HepG2 (cell line): Measurements from ENCODE around the gene BRSK2.

ENCODE experiments used
- CAMTA2 ChIP-seq: sonication (generic); formaldehyde crosslinking; IDR thresholded peaks from 2 replicates; pipeline ENCODE4 v1.4.0; 2020; ENCODE audit warnings: mild to moderate bottlenecking, missing genetic modification reagents, borderline replicate concordance
- GMEB2 ChIP-seq: IDR thresholded peaks from 2 replicates; pipeline ENCODE4 v1.6.1; 2016; ENCODE audit warnings: missing biosample characterization, missing genetic modification reagents, low read depth
- HNRNPK ChIP-seq: fragments of 200-400 bp; formaldehyde crosslinking; IDR thresholded peaks from 2 replicates; pipeline ENCODE4 v1.6.1; 2018; ENCODE audit warnings: low read length, low read depth, moderate library complexity, mild to moderate bottlenecking; ENCODE audit not compliant: poor library complexity, severe bottlenecking
- POLR2A ChIP-seq, 2 experiments: IDR thresholded peaks; 2 replicates each; pipeline ENCODE4 v1.6.1; 2011; ENCODE audit warnings: low read depth in 2 of 2, low read length in 2 of 2, mild to moderate bottlenecking in 1 of 2, moderate library complexity in 1 of 2; ENCODE audit not compliant: insufficient read depth in 1 of 2
- ZBTB8A ChIP-seq: sonication (generic); formaldehyde crosslinking; IDR thresholded peaks from 2 replicates; pipeline ENCODE4 v1.4.0; 2020; ENCODE audit warnings: mild to moderate bottlenecking, low read depth, missing genetic modification reagents, borderline replicate concordance
- ZNF24 ChIP-seq: fragments of 450-650 bp; IDR thresholded peaks from 2 replicates; pipeline ENCODE4 v1.6.1; 2017; ENCODE audit warnings: antibody characterized with exemption, mild to moderate bottlenecking

GRCh38 chr11:1442807-1443366 is 53.2 kb downstream of the BRSK2 start:
- TF ChIP-seq CAMTA2 (CRISPR knock-in tag) (no peak), ZNF24 (no peak), POLR2A (IDR thresholded peaks at IDR 0.05; ENCODE audit: insufficient read depth in 1 of 2, low read depth in 2 of 2, low read length in 2 of 2) (no peak), ZBTB8A (no peak), GMEB2 (CRISPR knock-in tag) (no peak), HNRNPK (no peak)
